Activated T-helper 1 cell treated with anti-CD3 and anti-CD28 coated beads, Interleukin-12 subunit alpha, Interleukin-12 subunit beta, Interleukin-2, Interleukin-4 antibody, amounts not matched to agents 30 ng/mL and 10 ng/mL and 1 ng/mL, durations not matched to agents 14 hours and 24 hours and 36 hours (primary cell): ENCODE measurements around the gene SLC25A39. TPM values are rescaled to one million over a fixed set of nuclear protein-coding genes. Genes with fewer than 3 reads are reported as not detected.
A peak's percentile ranks its signal among the peaks of the same experiment; 100 is the strongest.

Source experiments
- DNase-seq: peaks from one replicate; pipeline ENCODE4 v3.0.0; 2021; ENCODE audit warnings: low spot score
- H3K27ac Mint-ChIP-seq: one replicate; pipeline ENCODE4 v1.8.0; 2021; ENCODE audit warnings: mild to moderate bottlenecking, mixed read lengths
- H3K27me3 Mint-ChIP-seq: one replicate; pipeline ENCODE4 v1.8.0; 2022; ENCODE audit warnings: mild to moderate bottlenecking, moderate library complexity, mixed read lengths; ENCODE audit not compliant: insufficient read depth
- H3K36me3 Mint-ChIP-seq: one replicate; pipeline ENCODE4 v1.8.0; 2021; ENCODE audit warnings: low read depth, mixed read lengths
- H3K4me1 Mint-ChIP-seq: one replicate; pipeline ENCODE4 v1.8.0; 2021; ENCODE audit warnings: low read depth, mixed read lengths
- H3K4me3 Mint-ChIP-seq: one replicate; pipeline ENCODE4 v1.8.0; 2021; ENCODE audit warnings: mild to moderate bottlenecking, moderate library complexity, mixed read lengths
- H3K9me3 Mint-ChIP-seq: one replicate; pipeline ENCODE4 v1.8.0; 2021; ENCODE audit warnings: mixed read lengths
- intact Hi-C: fragments of 100-400 bp; cut with micrococcal nuclease; formaldehyde crosslinking; loops from one replicate; pipeline ENCODE4 v1.15.1; 2024
- total RNA-seq: library from RNA; stranded (reverse); gene quantifications from 2 replicates; pipeline ENCODE4 v1.2.3, GENCODE V29; 2022

The SLC25A39 gene
- total RNA-seq, 1 donor from 2014 or later: 169 TPM

DNA sequence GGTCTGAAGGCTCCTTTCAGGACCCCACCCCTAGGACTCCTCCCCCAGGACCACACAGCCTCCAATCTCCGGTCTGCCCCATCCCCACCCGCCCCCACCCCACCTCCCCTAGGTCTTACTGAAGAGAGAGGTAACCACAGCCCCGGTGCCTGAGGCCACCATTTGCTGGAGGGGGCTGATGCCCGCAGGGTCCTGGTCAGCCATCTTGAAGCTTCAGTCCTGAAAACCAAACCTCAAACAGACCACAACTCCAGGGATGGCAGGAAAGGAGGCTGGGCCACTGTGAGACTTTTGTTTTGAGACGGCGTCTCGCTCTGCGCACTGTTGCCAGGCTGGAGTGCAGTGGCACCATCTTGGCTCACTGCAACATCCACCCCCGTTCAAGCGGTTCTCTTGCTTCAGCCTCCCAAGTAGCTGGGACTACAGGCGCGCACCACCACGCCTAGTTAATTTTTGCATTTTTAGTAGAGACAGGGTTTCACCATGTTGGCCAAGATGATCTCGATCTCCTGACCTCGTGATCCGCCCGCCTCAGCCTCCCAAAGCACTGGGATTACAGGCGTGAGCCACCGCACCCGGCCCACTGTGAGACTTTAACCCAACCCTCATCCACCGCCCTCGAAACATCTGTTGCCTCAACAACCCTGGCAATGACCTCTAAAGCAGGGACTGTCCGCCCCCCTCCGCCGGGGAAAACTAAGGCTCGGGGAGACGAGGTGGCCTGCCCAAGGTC lies 1.1 kb downstream of the SLC25A39 start:
- intact Hi-C loops: loop anchor here (1.0 to 10.0 kb wide), 5 partner anchors 15 to 259 kb away; partner anchors contain the start of genes GRN, LSM12 and RUNDC3A
- H3K9me3 Mint-ChIP-seq: no peaks in the 10 kb centered on the region

DNA sequence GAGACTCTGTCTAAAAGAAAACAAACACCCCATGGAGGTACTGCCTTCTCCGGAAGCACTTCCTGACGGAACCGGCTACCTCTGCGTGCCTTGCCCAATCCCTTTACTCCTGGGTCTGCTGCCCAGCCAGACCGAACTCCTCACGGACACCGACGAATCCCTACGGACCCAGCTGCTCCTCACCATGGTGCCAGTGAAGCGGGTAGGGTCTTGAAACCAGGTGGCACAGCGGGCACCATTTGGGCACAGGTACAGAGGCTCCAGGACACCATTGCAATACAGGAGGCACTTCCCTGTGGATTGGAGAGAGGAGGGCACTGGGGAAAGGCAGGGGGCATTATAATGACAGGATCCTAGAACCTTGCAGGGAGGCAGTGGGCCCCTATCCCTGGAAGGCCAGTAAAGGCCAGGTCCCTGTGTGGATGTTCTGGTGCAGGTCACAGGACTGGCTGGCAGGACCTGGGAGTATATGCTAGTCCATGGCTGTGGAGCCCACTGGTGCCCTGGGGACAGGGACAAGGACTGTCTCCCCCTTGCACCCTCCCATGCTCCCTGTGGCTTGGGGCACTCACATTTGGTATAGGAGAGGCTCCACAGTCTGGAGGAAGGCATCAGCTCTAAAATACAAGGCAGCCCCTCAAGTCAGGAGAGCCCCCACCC lies 2.3 kb downstream of the SLC25A39 start:
- H3K27ac Mint-ChIP-seq: no peak overlapping the region
- H3K36me3 Mint-ChIP-seq: peaks cover 22% of the 10 kb centered on the region
- intact Hi-C loops: loop anchor here (10.0 kb wide), 1 partner anchor 258 kb away; the partner anchor contains the start of gene LSM12
- H3K4me1 Mint-ChIP-seq: peaks cover 12% of the 10 kb centered on the region
- no peaks in the 10 kb centered on the region for H3K9me3 Mint-ChIP-seq
- no peaks in the 10 kb centered on the region for H3K27me3 Mint-ChIP-seq
- no peak for DNase-seq
- H3K4me3 Mint-ChIP-seq: peak overlapping the region; percentile 53

More for the DNA sequence above, 1.1 kb downstream of the SLC25A39 start:
- Mint-ChIP-seq H3K27ac (peak overlapping the region; percentile 44), H3K4me3 (peak overlapping the region; percentile 89), H3K36me3 (peaks cover 17% of the 10 kb centered on the region), H3K4me1 (peaks cover 10% of the 10 kb centered on the region), H3K27me3 (no peaks in the 10 kb centered on the region)
- DNase-seq: no peak

- H3K36me3 Mint-ChIP-seq: peaks cover 25% of the 10 kb centered on the region
- peaks cover 10% of the 10 kb centered on the region for H3K4me1 Mint-ChIP-seq
- H3K27ac Mint-ChIP-seq: no peak overlapping the region
- DNase-seq: no peak
- intact Hi-C loops: loop anchor here (10.0 kb wide), 1 partner anchor 257 kb away; the partner anchor contains the start of gene LSM12
- H3K4me3 Mint-ChIP-seq: peak overlapping the region; percentile 47
- H3K27me3 Mint-ChIP-seq: peaks cover 5% of the 10 kb centered on the region
- H3K9me3 Mint-ChIP-seq: no peaks in the 10 kb centered on the region
Observed at GRCh38 chr17:44321246-44322120, 3.1 kb downstream of the SLC25A39 start.

GRCh38 chr17:44320066-44320465 lies 4.6 kb downstream of the SLC25A39 start:
- no peak overlapping the region for H3K4me3 Mint-ChIP-seq
- peaks cover 16% of the 10 kb centered on the region for H3K27me3 Mint-ChIP-seq
- intact Hi-C loops: loop anchor here (10.0 kb wide), 1 partner anchor 255 kb away; the partner anchor contains the start of gene LSM12

GRCh38 chr17:44318077-44318892 lies 6.3 kb downstream of the SLC25A39 start:
- Mint-ChIP-seq H3K36me3 (peaks cover 21% of the 10 kb centered on the region), H3K4me3 (no peak overlapping the region), H3K9me3 (no peaks in the 10 kb centered on the region), H3K27me3 (peaks cover 24% of the 10 kb centered on the region), H3K27ac (no peak overlapping the region), H3K4me1 (peaks cover 15% of the 10 kb centered on the region)
- DNase-seq: no peak
- intact Hi-C loops: no loop called here

More at GRCh38 chr17:44320066-44320465, 4.6 kb downstream of the SLC25A39 start:
- H3K27ac Mint-ChIP-seq: no peak overlapping the region
- peaks cover 15% of the 10 kb centered on the region for H3K4me1 Mint-ChIP-seq
- H3K9me3 Mint-ChIP-seq: no peaks in the 10 kb centered on the region
- peaks cover 23% of the 10 kb centered on the region for H3K36me3 Mint-ChIP-seq
- DNase-seq: no peak

DNA sequence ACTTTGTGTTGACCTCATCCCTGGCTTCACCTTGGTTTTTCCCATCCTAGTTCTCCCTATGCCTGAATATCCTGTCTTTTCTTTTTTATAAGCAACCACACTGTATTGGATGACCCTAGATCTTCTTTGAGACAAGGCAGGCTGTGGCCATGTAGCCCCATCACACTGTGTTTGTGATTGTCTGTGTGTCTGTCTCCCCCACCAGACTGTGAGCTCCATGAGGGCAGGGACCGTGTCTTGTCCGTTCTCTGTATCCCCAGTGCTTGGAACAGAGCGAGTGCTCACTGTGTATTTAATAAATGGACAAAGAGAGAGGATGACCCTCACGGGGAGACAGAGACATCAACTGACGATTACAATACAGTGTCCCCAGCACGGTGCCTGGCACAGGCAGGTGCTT lies 7.1 kb downstream of the SLC25A39 start:
- Mint-ChIP-seq H3K9me3 (no peaks in the 10 kb centered on the region), H3K4me1 (peaks cover 15% of the 10 kb centered on the region), H3K4me3 (peak overlapping the region; percentile 11), H3K27ac (no peak overlapping the region), H3K27me3 (peaks cover 24% of the 10 kb centered on the region), H3K36me3 (peaks cover 21% of the 10 kb centered on the region)
- intact Hi-C loops: no loop called here
- no peak for DNase-seq

DNA sequence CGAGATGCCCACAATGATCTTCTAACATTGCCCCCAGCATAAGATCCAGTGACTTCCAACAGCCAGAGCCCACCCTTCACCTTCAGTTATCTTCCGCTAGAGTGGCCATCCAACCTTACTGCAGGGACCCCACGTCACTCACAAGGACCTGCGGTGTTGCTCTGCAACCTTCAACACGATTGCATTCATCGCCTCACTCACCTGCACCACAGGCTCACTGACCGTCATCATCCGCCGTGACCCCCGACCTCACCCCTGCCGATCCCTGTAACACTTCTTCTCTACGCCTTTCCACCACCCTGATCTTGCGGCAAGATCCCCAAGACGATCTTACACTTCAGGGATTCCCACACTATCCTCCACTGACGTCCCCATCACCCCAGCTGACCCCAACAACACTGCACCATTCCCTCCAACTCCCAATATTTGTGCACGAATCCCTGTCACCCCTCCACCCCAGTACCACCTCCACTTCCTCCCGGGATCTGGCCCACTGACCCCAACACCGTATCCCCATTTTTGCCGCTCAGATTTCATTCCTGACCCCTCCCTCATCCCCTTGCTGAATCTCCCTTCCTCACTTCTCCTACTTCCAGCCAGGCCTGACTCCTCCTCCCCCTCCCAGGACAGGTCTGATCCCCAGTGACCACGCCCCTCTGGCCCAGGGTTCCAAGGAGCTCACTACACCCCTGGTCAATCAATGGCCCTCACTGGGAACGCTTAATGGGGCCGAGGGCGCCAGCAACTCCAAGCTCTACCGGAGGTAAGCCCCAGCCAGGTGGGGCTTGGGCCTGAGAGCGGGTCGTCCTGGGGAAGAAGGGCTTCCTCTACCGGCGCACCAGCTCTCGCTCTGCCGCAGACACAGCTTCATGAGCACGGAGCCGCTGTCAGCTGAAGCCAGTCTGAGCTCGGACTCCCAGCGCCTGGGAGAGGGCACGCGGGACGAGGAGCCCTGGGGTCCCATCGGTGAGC lies 8.6 kb downstream of the SLC25A39 start:
- H3K4me3 Mint-ChIP-seq: peak overlapping the region; percentile 65
- H3K27me3 Mint-ChIP-seq: peaks cover 24% of the 10 kb centered on the region
- H3K36me3 Mint-ChIP-seq: peaks cover 14% of the 10 kb centered on the region
- DNase-seq: no peak
- no peaks in the 10 kb centered on the region for H3K9me3 Mint-ChIP-seq
- H3K4me1 Mint-ChIP-seq: peaks cover 15% of the 10 kb centered on the region
- intact Hi-C loops: no loop called here
- peak overlapping the region; percentile 9 for H3K27ac Mint-ChIP-seq

GRCh38 chr17:44314869-44315661 lies 9.6 kb downstream of the SLC25A39 start:
- peak; percentile 39 for DNase-seq
- Mint-ChIP-seq H3K36me3 (peaks cover 12% of the 10 kb centered on the region), H3K9me3 (no peaks in the 10 kb centered on the region), H3K27me3 (peaks cover 26% of the 10 kb centered on the region), H3K27ac (peak overlapping the region; percentile 9), H3K4me3 (peak overlapping the region; percentile 65), H3K4me1 (peaks cover 15% of the 10 kb centered on the region)
- intact Hi-C loops: no loop called here

DNA sequence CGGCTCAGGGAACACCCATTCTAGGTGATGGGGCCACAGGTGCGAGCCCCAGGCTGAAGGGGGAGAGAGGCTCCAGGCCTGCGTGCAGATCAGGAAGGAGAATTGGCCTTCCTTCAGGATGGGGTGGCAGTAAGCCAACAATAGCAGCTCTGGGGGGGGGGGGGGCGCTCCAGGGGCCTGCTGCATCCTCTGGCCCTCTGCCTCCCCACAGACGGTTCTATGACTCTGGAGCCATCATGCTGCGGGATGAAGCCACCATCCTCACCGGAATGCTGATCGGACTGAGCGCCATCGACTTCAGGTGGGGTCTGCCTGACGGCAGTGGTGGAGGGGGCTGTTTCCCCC lies 10.1 kb downstream of the SLC25A39 start:
- peaks cover 31% of the 10 kb centered on the region for H3K27me3 Mint-ChIP-seq
- H3K9me3 Mint-ChIP-seq: no peaks in the 10 kb centered on the region
- intact Hi-C loops: no loop called here
- peaks cover 15% of the 10 kb centered on the region for H3K4me1 Mint-ChIP-seq
- H3K36me3 Mint-ChIP-seq: peaks cover 11% of the 10 kb centered on the region
- DNase-seq: no peak
- peak overlapping the region; percentile 30 for H3K4me3 Mint-ChIP-seq
- H3K27ac Mint-ChIP-seq: no peak overlapping the region

GRCh38 chr17:44314031-44314430 lies 10.6 kb downstream of the SLC25A39 start:
- Mint-ChIP-seq H3K27ac (no peak overlapping the region), H3K4me3 (peak overlapping the region; percentile 30), H3K36me3 (peaks cover 8% of the 10 kb centered on the region), H3K27me3 (peaks cover 31% of the 10 kb centered on the region), H3K4me1 (peaks cover 15% of the 10 kb centered on the region), H3K9me3 (no peaks in the 10 kb centered on the region)
- intact Hi-C loops: no loop called here
- no peak for DNase-seq
